Loucy (cell line): ENCODE measurements around the gene SPATA13.

Source experiments
- H2AFZ ChIP-seq: fragments of 200-600 bp; sonication (generic); 2 replicates; pipeline ENCODE4 v1.6.0; 2016; ENCODE audit warnings: antibody characterized with exemption, mild to moderate bottlenecking, low read length, moderate library complexity
- H3F3A ChIP-seq: fragments of 200-600 bp; 2 replicates; pipeline ENCODE4 v1.6.0; 2016; ENCODE audit warnings: antibody characterized with exemption, low read depth, mild to moderate bottlenecking
- H3K27me3 ChIP-seq: fragments of 200-600 bp; sonication (generic); 2 replicates; pipeline ENCODE4 v1.6.1; 2014; ENCODE audit warnings: low read length, mild to moderate bottlenecking; ENCODE audit not compliant: insufficient read depth, poor library complexity, severe bottlenecking
- H3K36me3 ChIP-seq: fragments of 200-600 bp; sonication (generic); 2 replicates; pipeline ENCODE4 v1.6.1; 2016; ENCODE audit warnings: low read length; ENCODE audit not compliant: insufficient read depth
- H3K4me1 ChIP-seq: fragments of 200-600 bp; sonication (generic); 2 replicates; pipeline ENCODE4 v1.5.1; 2014; ENCODE audit warnings: low read length, mild to moderate bottlenecking; ENCODE audit not compliant: insufficient read depth, poor library complexity, severe bottlenecking
- H3K4me2 ChIP-seq: fragments of 200-600 bp; sonication (generic); 2 replicates; pipeline ENCODE4 v1.6.0; 2014; ENCODE audit warnings: antibody characterized with exemption, low read length, low read depth, mild to moderate bottlenecking; ENCODE audit not compliant: poor library complexity, severe bottlenecking
- H3K4me3 ChIP-seq: fragments of 200-600 bp; sonication (generic); 2 replicates; pipeline ENCODE4 v1.5.1; 2014; ENCODE audit warnings: low read length, mild to moderate bottlenecking, mixed read lengths; ENCODE audit not compliant: poor library complexity, severe bottlenecking
- H3K79me2 ChIP-seq: fragments of 200-600 bp; sonication (generic); 2 replicates; pipeline ENCODE4 v1.6.1; 2014; ENCODE audit warnings: low read length; ENCODE audit not compliant: insufficient read depth
- H3K9ac ChIP-seq: fragments of 200-600 bp; sonication (generic); 2 replicates; pipeline ENCODE4 v1.6.0; 2014; ENCODE audit warnings: mild to moderate bottlenecking, low read depth, low read length, moderate library complexity; ENCODE audit not compliant: poor library complexity, severe bottlenecking
- H3K9me2 ChIP-seq: fragments of 200-600 bp; sonication (generic); replicated peaks from 2 replicates; pipeline ENCODE4 v1.6.1; 2016; ENCODE audit warnings: low read depth, low read length, mixed read lengths
- H3K9me3 ChIP-seq: fragments of 200-600 bp; sonication (generic); 2 replicates; pipeline ENCODE4 v1.6.1; 2014; ENCODE audit warnings: mild to moderate bottlenecking, antibody characterized with exemption, low read length, low read depth; ENCODE audit not compliant: insufficient read depth
- H4K20me1 ChIP-seq: fragments of 200-600 bp; sonication (generic); 2 replicates; pipeline ENCODE4 v1.6.0; 2014; ENCODE audit warnings: antibody characterized with exemption, low read length, mild to moderate bottlenecking; ENCODE audit not compliant: insufficient read depth, poor library complexity, severe bottlenecking
- CTCF ChIP-seq: fragments of 200-600 bp; sonication (generic); conservative IDR thresholded peaks from 2 replicates; pipeline ENCODE4 v1.5.1; 2014; ENCODE audit warnings: mild to moderate bottlenecking, antibody characterized with exemption, low read length
- EZH2phosphoT487 ChIP-seq: fragments of 200-600 bp; IDR thresholded peaks from 2 replicates; pipeline ENCODE4 v1.6.1; 2018; ENCODE audit warnings: antibody characterized with exemption, mild to moderate bottlenecking, moderate library complexity, borderline replicate concordance

SPATA13 gene

DNA sequence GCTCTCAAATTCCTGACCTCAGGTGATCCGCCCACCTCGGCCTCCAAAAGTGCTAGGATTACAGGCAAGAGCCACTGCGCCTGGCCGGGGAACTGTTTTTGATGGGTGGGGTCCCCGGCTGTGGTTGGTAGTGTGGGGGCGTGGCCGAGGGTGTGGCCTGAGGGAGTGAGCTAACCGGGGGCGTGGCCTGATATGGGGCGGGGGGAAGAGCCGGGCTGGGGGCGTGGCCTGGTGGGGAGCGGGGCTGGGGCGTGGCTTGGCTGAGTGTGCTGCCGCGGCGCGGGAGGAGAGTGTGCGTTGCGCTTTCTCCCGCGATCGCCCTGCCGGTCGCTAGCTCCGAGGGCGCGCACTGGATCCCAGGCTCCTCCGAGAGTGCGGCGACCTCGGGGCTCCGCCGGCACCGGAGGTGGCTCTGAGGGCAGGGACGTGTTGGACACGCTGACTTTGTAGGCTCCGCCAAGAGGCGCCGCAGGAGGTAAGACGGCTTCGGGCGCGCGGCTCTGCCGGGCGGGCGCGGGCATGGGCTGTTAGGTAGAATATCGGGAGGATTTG, at the start of gene SPATA13:
Gene SPATA13, plus strand, starts transcription at position 263 of the 552 bp plus-strand sequence. CDS start 62,210 bp downstream, outside the sequence.
- no peaks in the 10 kb centered on the region for H3K36me3 ChIP-seq
- no peaks in the 10 kb centered on the region for H3K9me2 ChIP-seq
- H4K20me1 ChIP-seq, result peaks cover 27% of the 10 kb centered on the region
- no peaks in the 10 kb centered on the region for H3K27me3 ChIP-seq
- H3K9ac ChIP-seq, result peak within 1 kb of the TSS; percentile 87
- peaks cover 44% of the 10 kb centered on the region for H3K4me1 ChIP-seq
- H3K4me2 ChIP-seq, result peak within 1 kb of the TSS; percentile 76
- H3F3A ChIP-seq, result no peaks in the 10 kb centered on the region
- peak within 1 kb of the TSS; percentile 63 for H2AFZ ChIP-seq
- no peaks in the 10 kb centered on the region for H3K9me3 ChIP-seq
- H3K4me3 ChIP-seq, result peak within 1 kb of the TSS; percentile 86
- peaks cover 47% of the 10 kb centered on the region for H3K79me2 ChIP-seq
- TF ChIP-seq EZH2phosphoT487 (no peak), CTCF (no peak)

DNA sequence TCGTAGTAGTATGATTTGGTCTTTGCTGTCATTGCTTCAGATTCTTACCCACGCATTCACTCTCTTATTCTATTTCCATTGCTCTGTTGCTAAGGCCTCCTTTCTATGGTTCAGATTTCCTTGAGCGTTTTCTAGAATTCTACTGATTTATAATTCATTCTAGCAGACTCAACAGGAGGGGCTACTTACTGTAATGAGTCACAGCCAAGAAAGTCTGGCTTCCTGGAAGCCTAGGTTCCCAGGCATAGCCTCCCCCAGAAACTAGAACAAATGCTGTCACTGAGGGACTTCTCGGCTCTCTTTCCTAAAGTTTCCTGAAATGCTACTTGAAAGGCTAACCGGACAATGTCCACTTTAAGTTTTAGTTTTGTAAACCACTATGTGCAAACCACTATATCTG, 47.7 kb upstream of the SPATA13 start:
- no peak overlapping the region for H3K4me2 ChIP-seq
- H4K20me1 ChIP-seq, result no peaks in the 10 kb centered on the region
- H3F3A ChIP-seq, result no peaks in the 10 kb centered on the region
- H3K4me1 ChIP-seq, result no peaks in the 10 kb centered on the region
- no peaks in the 10 kb centered on the region for H3K27me3 ChIP-seq
- TF ChIP-seq EZH2phosphoT487 (no peak), CTCF (no peak)
- no peak overlapping the region for H3K9ac ChIP-seq
- H3K4me3 ChIP-seq, result no peak overlapping the region
- no peaks in the 10 kb centered on the region for H3K9me3 ChIP-seq
- H3K9me2 ChIP-seq, result no peaks in the 10 kb centered on the region
- no peak overlapping the region for H2AFZ ChIP-seq
- no peaks in the 10 kb centered on the region for H3K79me2 ChIP-seq
- H3K36me3 ChIP-seq, result no peaks in the 10 kb centered on the region

DNA sequence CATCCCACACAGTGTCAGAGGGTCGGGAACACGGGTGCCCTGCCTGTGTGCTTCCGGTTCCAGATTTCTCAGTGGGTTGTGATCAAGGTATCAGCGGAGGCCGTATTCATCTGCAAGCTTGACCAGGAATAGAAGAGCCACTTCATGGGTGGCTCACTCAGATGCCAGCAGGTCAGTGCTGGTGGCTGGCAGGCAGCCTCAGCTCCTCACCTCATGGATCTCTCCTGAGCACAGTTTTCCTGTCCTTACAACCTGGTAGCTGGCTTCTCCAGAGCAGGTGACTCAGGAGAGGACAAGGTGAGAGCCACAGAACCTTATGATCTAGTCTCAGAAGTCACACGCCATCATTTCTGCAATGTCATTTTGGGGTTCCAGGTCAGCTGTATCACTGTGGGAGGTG, 44.8 kb upstream of the SPATA13 start:
- no peak overlapping the region for H3K9ac ChIP-seq
- H3K4me2 ChIP-seq, result no peak overlapping the region
- H4K20me1 ChIP-seq, result no peaks in the 10 kb centered on the region
- no peaks in the 10 kb centered on the region for H3F3A ChIP-seq
- peaks cover 7% of the 10 kb centered on the region for H3K4me1 ChIP-seq
- H3K9me3 ChIP-seq, result no peaks in the 10 kb centered on the region
- TF ChIP-seq CTCF (no peak), EZH2phosphoT487 (no peak)
- H3K36me3 ChIP-seq, result no peaks in the 10 kb centered on the region
- no peak overlapping the region for H3K4me3 ChIP-seq
- H3K79me2 ChIP-seq, result no peaks in the 10 kb centered on the region
- H3K27me3 ChIP-seq, result no peaks in the 10 kb centered on the region
- H2AFZ ChIP-seq, result no peak overlapping the region
- no peaks in the 10 kb centered on the region for H3K9me2 ChIP-seq
